Measurements from ENCODE around the gene NOS3.

The NOS3 gene

DNA sequence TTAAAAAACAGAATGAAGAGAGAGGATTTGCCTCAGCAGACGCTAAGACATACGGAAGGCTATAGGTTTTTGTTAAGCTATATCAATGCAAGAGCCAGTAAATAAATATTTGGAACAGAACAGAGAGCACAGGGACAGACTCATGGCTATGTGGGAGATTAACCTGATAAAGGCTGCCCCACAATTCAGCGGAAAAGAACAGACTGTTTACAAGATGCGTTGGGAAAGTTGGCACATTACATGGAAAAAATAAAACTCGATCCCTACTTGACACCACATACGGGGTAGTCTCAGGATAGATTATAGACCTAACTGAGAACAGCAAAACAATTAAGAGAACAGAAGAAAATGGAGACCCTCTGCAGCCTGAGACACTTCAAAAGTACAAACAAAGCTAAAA, 23.5 kb upstream of the NOS3 start:
- no peak overlapping the region for H3K27ac ChIP-seq
- H3K27me3 ChIP-seq (ENCODE audit: insufficient read depth, low read depth, severe bottlenecking), result no peaks in the 10 kb centered on the region
- TF ChIP-seq, protein P1, sequence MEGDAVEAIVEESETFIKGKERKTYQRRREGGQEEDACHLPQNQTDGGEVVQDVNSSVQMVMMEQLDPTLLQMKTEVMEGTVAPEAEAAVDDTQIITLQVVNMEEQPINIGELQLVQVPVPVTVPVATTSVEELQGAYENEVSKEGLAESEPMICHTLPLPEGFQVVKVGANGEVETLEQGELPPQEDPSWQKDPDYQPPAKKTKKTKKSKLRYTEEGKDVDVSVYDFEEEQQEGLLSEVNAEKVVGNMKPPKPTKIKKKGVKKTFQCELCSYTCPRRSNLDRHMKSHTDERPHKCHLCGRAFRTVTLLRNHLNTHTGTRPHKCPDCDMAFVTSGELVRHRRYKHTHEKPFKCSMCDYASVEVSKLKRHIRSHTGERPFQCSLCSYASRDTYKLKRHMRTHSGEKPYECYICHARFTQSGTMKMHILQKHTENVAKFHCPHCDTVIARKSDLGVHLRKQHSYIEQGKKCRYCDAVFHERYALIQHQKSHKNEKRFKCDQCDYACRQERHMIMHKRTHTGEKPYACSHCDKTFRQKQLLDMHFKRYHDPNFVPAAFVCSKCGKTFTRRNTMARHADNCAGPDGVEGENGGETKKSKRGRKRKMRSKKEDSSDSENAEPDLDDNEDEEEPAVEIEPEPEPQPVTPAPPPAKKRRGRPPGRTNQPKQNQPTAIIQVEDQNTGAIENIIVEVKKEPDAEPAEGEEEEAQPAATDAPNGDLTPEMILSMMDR (IDR thresholded peaks at IDR 0.05; ENCODE audit: low read depth, low read length), result no peak
- H3K9me3 ChIP-seq (ENCODE audit: severe bottlenecking), result no peaks in the 10 kb centered on the region
- H3K4me3 ChIP-seq (ENCODE audit: low read depth, low read length), result no peak overlapping the region
- no peak for DNase-seq
- H3K36me3 ChIP-seq, result peaks cover 19% of the 10 kb centered on the region

DNA sequence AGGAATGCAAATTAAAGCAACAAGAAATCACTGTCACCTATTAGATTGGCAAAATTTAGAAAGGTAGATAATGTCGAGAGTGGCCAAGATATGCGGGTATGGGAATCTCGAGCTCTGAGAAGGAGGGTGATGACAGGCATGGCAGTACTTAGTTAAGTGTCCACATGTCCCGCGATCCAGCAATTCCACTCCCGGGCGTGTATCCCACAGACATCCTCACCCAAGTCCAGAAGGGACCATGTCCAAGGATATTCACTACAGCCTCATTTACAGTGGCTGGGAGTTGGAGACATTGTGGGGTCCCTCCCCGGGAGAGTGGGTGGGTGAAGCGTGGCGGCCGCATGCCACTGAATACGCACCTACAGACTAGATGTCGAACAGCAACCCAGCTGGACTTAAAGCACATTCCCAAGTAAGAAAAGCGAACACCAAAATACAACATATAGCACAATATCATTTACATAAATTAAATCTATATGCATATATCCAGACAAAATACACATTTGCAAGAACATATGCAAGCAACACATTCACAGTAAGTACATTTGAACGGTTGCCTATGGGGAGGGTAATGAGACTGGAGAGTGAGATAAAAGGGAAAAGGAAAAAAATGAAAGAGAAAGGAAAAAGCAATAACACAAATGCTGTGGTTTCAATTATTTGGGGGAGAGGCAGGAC, 22.6 kb upstream of the NOS3 start:
- peaks cover 28% of the 10 kb centered on the region for H3K36me3 ChIP-seq
- H3K27ac ChIP-seq, result no peak overlapping the region
- H3K27me3 ChIP-seq (ENCODE audit: insufficient read depth, low read depth, severe bottlenecking), result no peaks in the 10 kb centered on the region
- H3K9me3 ChIP-seq (ENCODE audit: severe bottlenecking), result no peaks in the 10 kb centered on the region
- DNase-seq, result no peak
- no peak overlapping the region for H3K4me3 ChIP-seq (ENCODE audit: low read depth, low read length)
- TF ChIP-seq, protein P1 (IDR thresholded peaks at IDR 0.05; ENCODE audit: low read depth, low read length), result no peak

GRCh38 chr7:150968734-150969372, 22.0 kb upstream of the NOS3 start:
- Histone ChIP-seq H3K27me3 (ENCODE audit: insufficient read depth, low read depth, severe bottlenecking) (no peaks in the 10 kb centered on the region), H3K4me3 (ENCODE audit: low read depth, low read length) (no peak overlapping the region), H3K36me3 (peaks cover 30% of the 10 kb centered on the region), H3K27ac (no peak overlapping the region), H3K9me3 (ENCODE audit: severe bottlenecking) (no peaks in the 10 kb centered on the region)
- no peak for DNase-seq
- TF ChIP-seq, protein P1 (IDR thresholded peaks at IDR 0.05; ENCODE audit: low read depth, low read length), result no peak

GRCh38 chr7:150969475-150969874, 21.3 kb upstream of the NOS3 start:
- TF ChIP-seq, protein P1 (IDR thresholded peaks at IDR 0.05; ENCODE audit: low read depth, low read length), result no peak
- no peak overlapping the region for H3K27ac ChIP-seq
- no peaks in the 10 kb centered on the region for H3K27me3 ChIP-seq (ENCODE audit: insufficient read depth, low read depth, severe bottlenecking)
- H3K36me3 ChIP-seq, result peaks cover 34% of the 10 kb centered on the region
- H3K4me3 ChIP-seq (ENCODE audit: low read depth, low read length), result no peak overlapping the region
- no peaks in the 10 kb centered on the region for H3K9me3 ChIP-seq (ENCODE audit: severe bottlenecking)
- DNase-seq, result no peak

- Histone ChIP-seq H3K4me3 (ENCODE audit: low read depth, low read length) (no peak overlapping the region), H3K36me3 (peaks cover 34% of the 10 kb centered on the region), H3K9me3 (ENCODE audit: severe bottlenecking) (no peaks in the 10 kb centered on the region), H3K27me3 (ENCODE audit: insufficient read depth, low read depth, severe bottlenecking) (no peaks in the 10 kb centered on the region), H3K27ac (no peak overlapping the region)
- no peak for DNase-seq
- TF ChIP-seq, protein P1 (IDR thresholded peaks at IDR 0.05; ENCODE audit: low read depth, low read length), result no peak
Observed at GRCh38 chr7:150970424-150970823, 20.4 kb upstream of the NOS3 start.
